ENCODE data around the gene LRFN2. TPM values are rescaled to one million over a fixed set of nuclear protein-coding genes. Genes with fewer than 3 reads are reported as not detected.

The LRFN2 gene
- total RNA-seq, 2 donors from 2014 or later, result 0.62 TPM; not detected in 1

DNA sequence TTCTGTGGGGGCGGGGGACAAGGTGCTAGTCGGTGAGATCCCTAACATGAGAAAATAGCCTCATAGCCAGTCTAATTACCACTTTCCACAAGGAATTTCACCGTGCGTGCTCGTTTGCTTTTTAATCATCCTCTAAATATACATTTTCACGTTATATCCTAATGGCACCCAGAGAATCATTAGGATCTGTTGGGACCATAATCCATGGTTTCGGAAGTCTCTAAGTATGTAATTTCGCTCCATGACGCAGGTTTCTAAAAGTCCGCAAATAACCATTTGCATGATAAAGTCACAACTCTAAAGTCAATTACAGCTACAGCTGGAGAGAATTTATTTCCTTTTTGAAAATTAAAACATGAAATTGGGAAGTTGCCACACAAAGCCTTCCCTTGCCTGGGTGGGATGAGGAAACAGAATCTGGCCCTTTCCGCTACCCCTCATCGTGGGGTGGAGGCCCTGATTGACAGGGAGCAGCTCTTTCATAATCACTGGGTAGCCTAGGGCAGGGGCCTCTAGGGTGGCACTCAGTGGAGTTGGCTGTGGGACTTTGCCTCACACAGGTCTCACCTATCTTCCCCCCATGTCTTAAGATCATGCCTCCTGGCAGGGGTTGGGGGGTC, 81.9 kb downstream of the LRFN2 start:
- no peaks in the 10 kb centered on the region for H3K4me1 ChIP-seq (replicated peaks)
- no peaks in the 10 kb centered on the region for H3K27me3 ChIP-seq (replicated peaks; ENCODE audit: insufficient read depth)
- H3K27ac ChIP-seq, result no peak overlapping the region
- H3K9me3 ChIP-seq, result no peaks in the 10 kb centered on the region
- no peak overlapping the region for H3K4me3 ChIP-seq
- DNase-seq (ENCODE audit: low spot score), result no peak
- TF ChIP-seq CTCF (IDR thresholded peaks at IDR 0.05) (no peak), POLR2AphosphoS5 (IDR thresholded peaks at IDR 0.05) (no peak), POLR2A (IDR thresholded peaks at IDR 0.05) (no peak)
- no peaks in the 10 kb centered on the region for H3K36me3 ChIP-seq
- 89% methylated on average over 12 of the region's 12 CpGs for WGBS
- intact Hi-C loops (cut with DNase I), result no loop called here

DNA sequence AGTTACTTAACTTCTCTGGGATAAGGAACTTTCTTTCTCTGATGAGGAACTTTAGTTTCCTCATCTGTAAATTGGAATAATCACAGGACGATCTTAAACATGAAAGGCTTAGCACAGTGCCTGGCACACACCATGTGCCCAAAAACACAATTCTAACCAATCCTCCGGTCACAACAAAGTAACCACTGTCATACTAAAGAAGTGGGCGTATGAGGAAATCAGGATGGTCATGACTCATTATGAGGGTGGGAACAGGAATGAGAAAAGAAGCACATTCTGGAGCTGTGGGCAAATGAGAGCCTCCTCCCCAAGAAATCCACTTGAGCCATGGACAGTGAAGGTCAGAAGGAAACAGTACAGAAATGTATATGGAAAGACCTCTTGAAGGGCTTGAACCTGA, 82.9 kb downstream of the LRFN2 start:
- no peak for DNase-seq (ENCODE audit: low spot score)
- Histone ChIP-seq H3K9me3 (no peaks in the 10 kb centered on the region), H3K27me3 (replicated peaks; ENCODE audit: insufficient read depth) (no peaks in the 10 kb centered on the region), H3K36me3 (no peaks in the 10 kb centered on the region), H3K4me1 (replicated peaks) (no peaks in the 10 kb centered on the region), H3K4me3 (no peak overlapping the region), H3K27ac (no peak overlapping the region)
- 87% methylated on average over 3 of the region's 3 CpGs for WGBS
- no peak for TF ChIP-seq POLR2AphosphoS5 (IDR thresholded peaks at IDR 0.05)
- TF ChIP-seq CTCF (IDR thresholded peaks at IDR 0.05), result no peak
- TF ChIP-seq POLR2A (IDR thresholded peaks at IDR 0.05), result no peak
- intact Hi-C loops (cut with DNase I), result no loop called here

- intact Hi-C loops (cut with DNase I), result no loop called here
- no peaks in the 10 kb centered on the region for H3K4me1 ChIP-seq (replicated peaks)
- DNase-seq (ENCODE audit: low spot score), result no peak
- no peak overlapping the region for H3K27ac ChIP-seq
- H3K27me3 ChIP-seq (replicated peaks; ENCODE audit: insufficient read depth), result no peaks in the 10 kb centered on the region
- whole genome bisulfite sequencing, result 81% methylated on average over 4 of the region's 4 CpGs
- TF ChIP-seq POLR2AphosphoS5 (IDR thresholded peaks at IDR 0.05) (no peak), CTCF (IDR thresholded peaks at IDR 0.05) (no peak), POLR2A (IDR thresholded peaks at IDR 0.05) (no peak)
- H3K36me3 ChIP-seq, result no peaks in the 10 kb centered on the region
- H3K4me3 ChIP-seq, result no peak overlapping the region
- no peaks in the 10 kb centered on the region for H3K9me3 ChIP-seq
These were observed 86.9 kb downstream of the LRFN2 start for GRCh38 chr6:40500227-40500626.

DNA sequence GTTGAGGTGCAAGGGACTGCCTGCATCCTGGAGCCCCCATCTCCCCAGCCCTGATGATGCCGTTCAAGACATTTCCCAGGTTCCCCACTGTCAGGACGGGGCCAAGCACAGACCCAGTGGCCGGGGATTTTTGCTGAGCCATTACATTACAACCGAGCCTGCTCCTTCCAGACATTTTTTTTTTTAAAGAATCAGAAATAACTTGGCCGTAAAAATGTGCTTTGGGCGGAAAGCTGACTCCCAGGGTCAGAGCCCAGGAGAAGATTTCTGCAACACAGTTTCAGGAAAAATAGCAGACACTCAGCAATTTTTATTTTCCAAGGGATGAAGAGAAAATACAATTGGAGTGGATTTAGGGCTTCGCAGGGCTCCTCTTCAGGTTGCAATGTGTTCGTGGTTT, 87.9 kb downstream of the LRFN2 start:
- Histone ChIP-seq H3K27ac (no peak overlapping the region), H3K27me3 (replicated peaks; ENCODE audit: insufficient read depth) (no peaks in the 10 kb centered on the region), H3K4me3 (no peak overlapping the region), H3K9me3 (no peaks in the 10 kb centered on the region), H3K4me1 (replicated peaks) (no peaks in the 10 kb centered on the region), H3K36me3 (no peaks in the 10 kb centered on the region)
- no peak for DNase-seq (ENCODE audit: low spot score)
- 47% methylated on average over 8 of the region's 8 CpGs for WGBS
- intact Hi-C loops (cut with DNase I), result no loop called here
- no peak for TF ChIP-seq POLR2A (IDR thresholded peaks at IDR 0.05)
- no peak for TF ChIP-seq CTCF (IDR thresholded peaks at IDR 0.05)
- TF ChIP-seq POLR2AphosphoS5 (IDR thresholded peaks at IDR 0.05), result no peak

DNA sequence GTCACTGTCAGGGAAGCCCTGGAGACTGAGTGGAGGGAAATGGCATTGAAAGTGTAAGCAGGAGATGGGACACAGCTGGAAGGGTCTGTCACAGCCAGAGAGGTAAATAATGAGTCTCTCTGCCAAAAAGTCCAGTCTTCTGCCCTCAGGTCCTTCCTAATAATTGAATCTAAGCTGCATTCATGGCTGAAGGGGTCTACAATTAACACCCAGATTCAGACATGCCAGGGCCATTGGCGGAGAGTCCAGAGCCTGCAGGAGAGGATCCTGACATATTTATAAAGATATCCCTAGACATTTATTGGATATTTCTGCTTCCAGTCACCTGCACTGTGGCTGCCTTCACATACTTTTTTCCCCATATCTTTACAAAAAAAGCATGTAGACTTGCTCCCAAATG, 89.0 kb downstream of the LRFN2 start:
- H3K9me3 ChIP-seq, result no peaks in the 10 kb centered on the region
- no peaks in the 10 kb centered on the region for H3K4me1 ChIP-seq (replicated peaks)
- no peaks in the 10 kb centered on the region for H3K36me3 ChIP-seq
- 90% methylated on average over 1 of the region's 1 CpG for WGBS
- TF ChIP-seq CTCF (IDR thresholded peaks at IDR 0.05) (no peak), POLR2AphosphoS5 (IDR thresholded peaks at IDR 0.05) (no peak), POLR2A (IDR thresholded peaks at IDR 0.05) (no peak)
- DNase-seq (ENCODE audit: low spot score), result no peak
- no peak overlapping the region for H3K27ac ChIP-seq
- H3K27me3 ChIP-seq (replicated peaks; ENCODE audit: insufficient read depth), result no peaks in the 10 kb centered on the region
- intact Hi-C loops (cut with DNase I), result no loop called here
- no peak overlapping the region for H3K4me3 ChIP-seq

Data from prostate gland (tissue), 2 donors.